OCI-LY3 (cell line): ENCODE results near the gene ROBO1.

ENCODE experiments used
- H2AFZ ChIP-seq: fragments of 200-600, 300-600 bp; shearing (Covaris generic); 2 replicates; pipeline ENCODE4 v1.6.0; 2014; ENCODE audit warnings: antibody characterized with exemption, low read depth, low read length
- H3K27ac ChIP-seq: fragments of 200-600, 300-600 bp; sonication (generic); 2 replicates; pipeline ENCODE4 v1.5.1; 2014; ENCODE audit warnings: mild to moderate bottlenecking, low read length, moderate library complexity, mixed read lengths
- H3K27me3 ChIP-seq: fragments of 200-600, 300-600 bp; sonication (generic); 2 replicates; pipeline ENCODE4 v1.6.1; 2014; ENCODE audit warnings: low read depth, low read length, mixed read lengths
- H3K36me3 ChIP-seq: fragments of 200-600, 300-600 bp; sonication (generic); replicated peaks from 2 replicates; pipeline ENCODE3; 2014; ENCODE audit warnings: low read depth, low read length, mixed read lengths
- H3K4me1 ChIP-seq: fragments of 300-600, 200-600 bp; sonication (generic); 2 replicates; pipeline ENCODE4 v1.6.1; 2014; ENCODE audit warnings: low read length, mixed read lengths
- H3K4me2 ChIP-seq: fragments of 200-600, 300-600 bp; sonication (generic); 2 replicates; pipeline ENCODE4 v1.6.1; 2014; ENCODE audit warnings: low read length, mixed read lengths
- H3K4me3 ChIP-seq: fragments of 300-600, 200-600 bp; sonication (generic); 2 replicates; pipeline ENCODE4 v1.5.1; 2014; ENCODE audit warnings: antibody characterized with exemption, mild to moderate bottlenecking, low read length, moderate library complexity
- H3K79me2 ChIP-seq: fragments of 300-600, 200-600 bp; shearing (Covaris generic); 2 replicates; pipeline ENCODE4 v1.6.1; 2014; ENCODE audit warnings: mild to moderate bottlenecking, low read length, mixed read lengths
- H3K9ac ChIP-seq: fragments of 300-600, 200-600 bp; shearing (Covaris generic); 2 replicates; pipeline ENCODE4 v1.6.0; 2014; ENCODE audit warnings: mild to moderate bottlenecking, low read length, moderate library complexity
- H3K9me3 ChIP-seq: fragments of 200-600, 300-600 bp; shearing (Covaris generic); 2 replicates; pipeline ENCODE4 v1.6.1; 2014; ENCODE audit warnings: low read length, mixed read lengths; ENCODE audit not compliant: insufficient read depth
- H4K20me1 ChIP-seq: fragments of 200-600, 300-600 bp; sonication (generic); 2 replicates; pipeline ENCODE4 v1.6.1; 2016; ENCODE audit warnings: low read length, mixed read lengths; ENCODE audit not compliant: insufficient read depth
- CTCF ChIP-seq: fragments of 200-600, 300-600 bp; sonication (generic); IDR thresholded peaks from 2 replicates; pipeline ENCODE4 v1.5.1; 2014; ENCODE audit warnings: antibody characterized with exemption, low read length, low read depth
- EZH2phosphoT487 ChIP-seq: fragments of 200-600 bp; shearing (Covaris generic); IDR thresholded peaks from 2 replicates; pipeline ENCODE4 v1.6.1; 2018; ENCODE audit warnings: antibody characterized with exemption, mixed run types, low read depth

Gene ROBO1

GRCh38 chr3:78703944-78704343 lies 1063.9 kb downstream of the ROBO1 start:
- Histone ChIP-seq H3K4me1 (peaks cover 8% of the 10 kb centered on the region), H3K9me3 (no peaks in the 10 kb centered on the region), H3K36me3 (no peaks in the 10 kb centered on the region), H2AFZ (no peak overlapping the region), H3K27me3 (no peaks in the 10 kb centered on the region), H4K20me1 (no peaks in the 10 kb centered on the region), H3K27ac (no peak overlapping the region), H3K4me2 (no peak overlapping the region), H3K4me3 (no peak overlapping the region), H3K79me2 (no peaks in the 10 kb centered on the region), H3K9ac (no peak overlapping the region)
- TF ChIP-seq EZH2phosphoT487 = no peak
- TF ChIP-seq CTCF = no peak

GRCh38 chr3:78701537-78701936 lies 1066.3 kb downstream of the ROBO1 start:
- no peak overlapping the region for H3K27ac ChIP-seq
- H3K4me1 ChIP-seq = peaks cover under 1% of the 10 kb centered on the region; the same call in 1 of the 2 replicates
- no peaks in the 10 kb centered on the region for H3K79me2 ChIP-seq
- no peaks in the 10 kb centered on the region for H3K27me3 ChIP-seq
- no peaks in the 10 kb centered on the region for H4K20me1 ChIP-seq
- no peaks in the 10 kb centered on the region for H3K36me3 ChIP-seq
- H3K9ac ChIP-seq = no peak overlapping the region
- H3K4me3 ChIP-seq = no peak overlapping the region
- no peak overlapping the region for H3K4me2 ChIP-seq
- H3K9me3 ChIP-seq = no peaks in the 10 kb centered on the region
- TF ChIP-seq EZH2phosphoT487 = no peak
- no peak for TF ChIP-seq CTCF
- H2AFZ ChIP-seq = no peak overlapping the region

- Histone ChIP-seq H3K79me2 (no peaks in the 10 kb centered on the region), H4K20me1 (no peaks in the 10 kb centered on the region), H3K4me3 (no peak overlapping the region), H3K4me2 (no peak overlapping the region), H3K27ac (no peak overlapping the region), H3K36me3 (no peaks in the 10 kb centered on the region), H3K4me1 (no peaks in the 10 kb centered on the region), H2AFZ (no peak overlapping the region), H3K9ac (no peak overlapping the region), H3K27me3 (no peaks in the 10 kb centered on the region), H3K9me3 (no peaks in the 10 kb centered on the region)
- TF ChIP-seq CTCF (no peak), EZH2phosphoT487 (no peak)
These were observed 1069.4 kb downstream of the ROBO1 start for GRCh38 chr3:78698431-78698830.

- no peaks in the 10 kb centered on the region for H3K27me3 ChIP-seq
- no peak overlapping the region for H3K4me3 ChIP-seq
- H3K79me2 ChIP-seq = no peaks in the 10 kb centered on the region
- no peak for TF ChIP-seq EZH2phosphoT487
- TF ChIP-seq CTCF = no peak
- H3K9ac ChIP-seq = no peak overlapping the region
- no peak overlapping the region for H3K27ac ChIP-seq
- H4K20me1 ChIP-seq = no peaks in the 10 kb centered on the region
- no peak overlapping the region for H3K4me2 ChIP-seq
- H3K4me1 ChIP-seq = no peaks in the 10 kb centered on the region
- no peaks in the 10 kb centered on the region for H3K9me3 ChIP-seq
- no peak overlapping the region for H2AFZ ChIP-seq
- H3K36me3 ChIP-seq = no peaks in the 10 kb centered on the region
These were observed 1070.4 kb downstream of the ROBO1 start for GRCh38 chr3:78697426-78697825.
